Uterus (tissue), 4 donors: ENCODE data around the gene LASP1. TPM values are rescaled to one million over a fixed set of nuclear protein-coding genes. Genes with fewer than 3 reads are reported as not detected.
A peak's percentile ranks its signal among the peaks of the same experiment; 100 is the strongest.

ENCODE experiments used
- DNase-seq, 2 donors: peaks; one replicate each; pipeline ENCODE4 v3.0.0-alpha.2; 2019 to 2020
- H3K27ac ChIP-seq, 2 donors: fragments of 200-600 bp; sonication (generic); 1 replicate in 1 of 2; 2 replicates in 1 of 2; pipeline ENCODE4 v1.5.1; 2016 to 2018
- H3K27me3 ChIP-seq, 2 donors: fragments of 200-600 bp; sonication (generic); one replicate each; pipeline ENCODE4 v1.5.1; 2018 to 2019; ENCODE audit warnings: control low read depth in 1 of 2
- H3K36me3 ChIP-seq, 2 donors: fragments of 200-600 bp; sonication (generic); one replicate each; pipeline ENCODE4 v1.5.1; 2019; ENCODE audit warnings: control low read depth in 1 of 2
- H3K4me1 ChIP-seq, 2 donors: fragments of 200-600 bp; sonication (generic); one replicate each; pipeline ENCODE4 v1.5.1; 2018 to 2019; ENCODE audit warnings: control low read depth in 1 of 2
- H3K4me3 ChIP-seq, 2 donors: fragments of 200-600 bp; sonication (generic); 1 replicate in 1 of 2; 2 replicates in 1 of 2; pipeline ENCODE4 v1.5.1; 2018 to 2019; ENCODE audit warnings: mild to moderate bottlenecking in 1 of 2
- H3K9me3 ChIP-seq, 2 donors: fragments of 200-600 bp; sonication (generic); one replicate each; pipeline ENCODE4 v1.5.1; 2019; ENCODE audit warnings: control low read depth in 1 of 2
- POLR2A ChIP-seq, 2 donors: fragments of 450-650 bp; IDR thresholded peaks; one replicate each; pipeline ENCODE4 v1.6.1; 2016; ENCODE audit warnings: antibody characterized with exemption in 2 of 2, mild to moderate bottlenecking in 1 of 2, moderate library complexity in 1 of 2
- intact Hi-C: fragments of 100-400 bp; cut with DNase I; formaldehyde crosslinking; loops from one replicate; pipeline ENCODE4 v1.15.1; 2023; ENCODE audit warnings: low total_unique reads
- total RNA-seq, 4 donors: library from RNA; depleted of rRNA in 3 of 4; stranded (reverse); fragments of >200 nt in 3 of 4; gene quantifications; one replicate each; pipeline versions ENCODE4 v1.1.0 to v1.2.4, GENCODE V29; 2014 to 2023
- TF ChIP-seq, protein P1 (sequence below), 4 experiments: fragments of 200-600 bp in 2 of 4; fragments of 450-650 bp in 2 of 4; sonication (generic) in 2 of 4; IDR thresholded peaks; one replicate each; pipeline ENCODE4 v1.5.1; 2016 to 2019; ENCODE audit warnings: antibody characterized with exemption in 4 of 4, mild to moderate bottlenecking in 2 of 4, moderate library complexity in 1 of 4
- donor health status: DM: yes; HTN: yes; CAD: no.

Gene LASP1
- total RNA-seq, 4 donors from 2014 or later, result 21.2 to 119 (median 58.2) TPM

DNA sequence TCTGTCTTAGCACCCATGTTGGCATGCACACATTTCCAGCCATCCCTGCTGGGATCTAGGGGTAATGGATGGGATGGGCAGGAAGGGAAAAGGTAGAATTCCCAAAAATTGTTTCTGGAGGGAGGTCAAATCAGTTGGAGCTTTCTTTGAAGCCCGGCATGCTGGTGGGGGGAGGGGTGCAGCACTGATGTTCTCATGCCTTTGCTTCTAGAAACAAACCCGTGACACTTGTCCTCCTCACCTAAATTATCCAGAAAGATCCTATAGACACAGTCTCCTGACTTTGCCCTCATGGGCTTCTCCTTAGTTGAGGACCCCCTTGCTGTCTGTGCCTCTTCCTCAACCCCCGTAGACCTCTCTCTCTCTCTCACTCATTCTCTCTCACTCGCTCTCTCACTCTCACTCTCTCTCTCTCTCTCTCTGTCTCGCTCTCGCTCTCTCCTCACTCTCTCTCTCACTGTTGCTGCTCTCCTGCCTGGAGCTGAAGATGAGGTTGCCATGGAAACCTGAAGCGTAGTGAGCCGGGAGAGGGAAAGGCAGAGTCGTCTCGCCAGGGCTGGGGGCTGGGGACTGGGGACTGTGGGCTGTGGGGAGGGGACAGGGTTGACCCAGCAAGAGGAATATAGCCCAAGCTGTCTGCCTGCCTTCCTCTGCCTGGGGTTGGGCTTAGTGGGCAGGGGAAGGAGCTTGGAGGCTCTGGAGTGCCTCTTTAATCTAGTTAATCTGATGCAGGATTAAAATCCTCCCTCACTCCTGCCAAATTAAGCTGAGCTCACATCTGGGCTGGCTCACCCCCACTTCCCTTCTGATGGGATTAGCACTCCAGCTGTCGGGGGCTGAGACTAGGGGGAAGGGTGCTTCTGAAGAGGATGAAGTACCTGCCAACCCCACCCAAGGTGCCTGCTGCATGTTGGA, 16.1 kb downstream of the LASP1 start:
- H3K9me3 ChIP-seq, result no peaks in the 10 kb centered on the region
- no peaks in the 10 kb centered on the region for H3K27me3 ChIP-seq
- TF ChIP-seq, protein P1, sequence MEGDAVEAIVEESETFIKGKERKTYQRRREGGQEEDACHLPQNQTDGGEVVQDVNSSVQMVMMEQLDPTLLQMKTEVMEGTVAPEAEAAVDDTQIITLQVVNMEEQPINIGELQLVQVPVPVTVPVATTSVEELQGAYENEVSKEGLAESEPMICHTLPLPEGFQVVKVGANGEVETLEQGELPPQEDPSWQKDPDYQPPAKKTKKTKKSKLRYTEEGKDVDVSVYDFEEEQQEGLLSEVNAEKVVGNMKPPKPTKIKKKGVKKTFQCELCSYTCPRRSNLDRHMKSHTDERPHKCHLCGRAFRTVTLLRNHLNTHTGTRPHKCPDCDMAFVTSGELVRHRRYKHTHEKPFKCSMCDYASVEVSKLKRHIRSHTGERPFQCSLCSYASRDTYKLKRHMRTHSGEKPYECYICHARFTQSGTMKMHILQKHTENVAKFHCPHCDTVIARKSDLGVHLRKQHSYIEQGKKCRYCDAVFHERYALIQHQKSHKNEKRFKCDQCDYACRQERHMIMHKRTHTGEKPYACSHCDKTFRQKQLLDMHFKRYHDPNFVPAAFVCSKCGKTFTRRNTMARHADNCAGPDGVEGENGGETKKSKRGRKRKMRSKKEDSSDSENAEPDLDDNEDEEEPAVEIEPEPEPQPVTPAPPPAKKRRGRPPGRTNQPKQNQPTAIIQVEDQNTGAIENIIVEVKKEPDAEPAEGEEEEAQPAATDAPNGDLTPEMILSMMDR (IDR thresholded peaks at IDR 0.05), result no peak
- no peak for TF ChIP-seq POLR2A (IDR thresholded peaks at IDR 0.05)
- no peak overlapping the region for H3K4me3 ChIP-seq
- no peaks in the 10 kb centered on the region for H3K36me3 ChIP-seq
- H3K27ac ChIP-seq, result peak overlapping the region; percentile 15 to 29
- peaks cover 20 to 31% of the 10 kb centered on the region in 2 donors for H3K4me1 ChIP-seq
- DNase-seq, result peak in 1 of 2 donors; percentile 22
- intact Hi-C loops, result no loop called here

DNA sequence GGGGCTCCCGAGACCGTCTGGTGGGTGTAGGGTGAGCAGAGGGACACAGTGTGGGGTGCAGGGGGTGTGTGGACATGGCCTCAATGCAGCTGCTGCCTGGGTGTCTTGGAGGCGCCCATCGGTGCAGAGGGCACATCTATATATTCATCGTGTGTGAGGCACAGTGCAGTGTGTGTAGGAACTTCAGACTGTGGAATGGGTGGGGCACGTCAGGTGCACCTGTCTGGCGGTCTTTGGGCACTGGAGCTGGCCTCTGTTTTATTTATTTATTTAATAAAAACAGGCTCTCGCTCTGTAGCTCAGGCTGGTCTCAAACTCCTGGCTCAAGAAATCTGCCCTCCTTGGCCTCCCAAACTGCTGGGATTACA, 16.8 kb downstream of the LASP1 start:
- H3K4me1 ChIP-seq, result peaks cover 13 to 25% of the 10 kb centered on the region in 2 donors

DNA sequence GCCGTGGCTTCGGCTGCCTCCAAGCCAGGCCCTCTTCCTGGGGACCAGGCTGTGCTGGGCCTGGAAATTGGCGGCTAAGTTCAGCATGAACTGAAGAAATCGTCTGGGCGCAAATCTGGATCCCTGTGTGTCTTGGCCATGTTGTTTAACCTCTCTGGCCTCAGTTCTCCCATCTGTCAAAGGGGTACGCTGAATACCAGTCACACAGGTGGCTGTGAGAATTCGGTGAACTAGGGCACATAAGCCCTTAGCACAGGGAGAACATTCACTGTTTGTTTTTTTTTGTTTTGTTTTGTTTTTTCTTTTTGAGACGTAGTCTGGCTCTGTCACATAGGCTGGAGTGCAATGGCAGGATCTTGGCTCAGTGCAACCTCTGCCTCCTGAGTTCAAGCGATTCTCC, 19.0 kb downstream of the LASP1 start:
- Histone ChIP-seq H3K27me3 (no peaks in the 10 kb centered on the region), H3K9me3 (no peaks in the 10 kb centered on the region), H3K36me3 (no peaks in the 10 kb centered on the region), H3K4me3 (no peak overlapping the region), H3K27ac (no peak overlapping the region), H3K4me1 (peaks cover 6 to 29% of the 10 kb centered on the region in 2 donors)
- intact Hi-C loops, result no loop called here
- no peak for TF ChIP-seq POLR2A (IDR thresholded peaks at IDR 0.05)
- TF ChIP-seq, protein P1 (IDR thresholded peaks at IDR 0.05), result no peak
- no peak for DNase-seq

More for the DNA sequence above, 16.8 kb downstream of the LASP1 start:
- H3K9me3 ChIP-seq, result no peaks in the 10 kb centered on the region
- H3K4me3 ChIP-seq, result no peak overlapping the region
- intact Hi-C loops, result no loop called here
- no peaks in the 10 kb centered on the region for H3K27me3 ChIP-seq
- TF ChIP-seq, protein P1 (IDR thresholded peaks at IDR 0.05), result no peak
- no peak for TF ChIP-seq POLR2A (IDR thresholded peaks at IDR 0.05)
- no peak overlapping the region for H3K27ac ChIP-seq
- no peaks in the 10 kb centered on the region for H3K36me3 ChIP-seq
- DNase-seq, result no peak

DNA sequence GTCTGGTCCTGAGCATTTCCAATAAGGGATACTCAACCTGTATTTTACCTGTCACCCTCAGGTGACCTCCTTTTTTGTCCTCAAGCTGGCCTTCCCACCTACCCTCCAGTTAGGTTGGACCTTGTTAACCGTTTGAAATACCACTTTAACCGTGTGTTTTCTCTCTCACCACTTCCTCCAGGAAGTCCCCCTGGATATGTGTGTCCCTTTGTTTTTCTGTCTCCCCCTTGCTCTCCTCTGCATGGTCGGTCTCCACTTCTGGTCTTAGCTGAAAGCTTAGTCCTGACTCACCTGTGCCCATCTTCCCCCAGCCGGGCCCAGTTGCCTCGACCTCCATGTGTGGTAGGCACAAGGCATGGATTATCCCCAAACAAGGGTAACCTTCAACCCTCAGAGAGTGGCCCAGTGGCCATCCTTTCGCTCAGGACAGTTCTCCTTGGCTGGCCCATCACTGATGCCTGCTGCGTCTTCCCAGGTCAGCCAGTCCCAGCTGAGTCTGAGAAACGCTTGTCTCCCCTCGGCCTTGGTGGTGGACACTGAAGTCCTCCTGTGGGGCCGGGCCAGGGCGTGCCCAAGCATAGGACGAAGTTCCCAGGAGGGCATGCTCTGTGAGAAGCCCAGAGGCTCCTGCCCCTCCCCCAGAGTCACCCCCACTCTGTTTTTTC, 20.0 kb downstream of the LASP1 start:
- no peaks in the 10 kb centered on the region for H3K27me3 ChIP-seq
- intact Hi-C loops, result no loop called here
- no peaks in the 10 kb centered on the region for H3K9me3 ChIP-seq
- no peak overlapping the region for H3K4me3 ChIP-seq
- no peaks in the 10 kb centered on the region for H3K36me3 ChIP-seq
- no peak for TF ChIP-seq POLR2A (IDR thresholded peaks at IDR 0.05)
- TF ChIP-seq, protein P1 (IDR thresholded peaks at IDR 0.05), result no peak
- H3K4me1 ChIP-seq, result peaks cover 6 to 28% of the 10 kb centered on the region in 2 donors
- no peak overlapping the region for H3K27ac ChIP-seq
- DNase-seq, result no peak

DNA sequence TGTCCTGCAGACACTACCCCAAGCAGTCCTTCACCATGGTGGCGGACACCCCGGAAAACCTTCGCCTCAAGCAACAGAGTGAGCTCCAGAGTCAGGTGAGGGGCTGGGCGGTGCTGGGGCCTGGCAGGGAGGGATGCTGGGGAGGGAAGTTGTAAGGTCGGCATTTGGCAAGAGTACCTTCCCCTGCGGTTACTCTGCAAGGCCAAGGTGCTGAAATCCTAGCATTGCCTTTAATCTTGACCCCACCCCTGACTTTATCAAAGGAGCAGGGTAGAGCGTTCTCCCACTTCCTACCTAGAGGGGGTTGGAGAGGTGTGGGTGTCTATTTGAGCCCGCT, 20.5 kb downstream of the LASP1 start:
- peaks cover 6 to 23% of the 10 kb centered on the region in 2 donors for H3K4me1 ChIP-seq
- TF ChIP-seq, protein P1 (IDR thresholded peaks at IDR 0.05), result no peak
- no peak for TF ChIP-seq POLR2A (IDR thresholded peaks at IDR 0.05)
- H3K27me3 ChIP-seq, result no peaks in the 10 kb centered on the region
- H3K4me3 ChIP-seq, result no peak overlapping the region
- no peak overlapping the region for H3K27ac ChIP-seq
- intact Hi-C loops, result no loop called here
- no peak for DNase-seq
- no peaks in the 10 kb centered on the region for H3K36me3 ChIP-seq
- no peaks in the 10 kb centered on the region for H3K9me3 ChIP-seq
